NCI-H2081 treated with DMSO at 0.1 percent for 48 hours (cell line): ENCODE data around the gene GCM1.
A peak's percentile ranks its signal among the peaks of the same experiment; 100 is the strongest.
"Not testable (repeated sequence)": the region's sequence is repeated elsewhere in the genome, so short reads cannot be mapped to it uniquely, and the experiment has no call there.

Source experiments
- DNase-seq: peaks from one replicate; lab custom pipeline; 2025; lab: John Stamatoyannopoulos, UW

The GCM1 gene, protein sequence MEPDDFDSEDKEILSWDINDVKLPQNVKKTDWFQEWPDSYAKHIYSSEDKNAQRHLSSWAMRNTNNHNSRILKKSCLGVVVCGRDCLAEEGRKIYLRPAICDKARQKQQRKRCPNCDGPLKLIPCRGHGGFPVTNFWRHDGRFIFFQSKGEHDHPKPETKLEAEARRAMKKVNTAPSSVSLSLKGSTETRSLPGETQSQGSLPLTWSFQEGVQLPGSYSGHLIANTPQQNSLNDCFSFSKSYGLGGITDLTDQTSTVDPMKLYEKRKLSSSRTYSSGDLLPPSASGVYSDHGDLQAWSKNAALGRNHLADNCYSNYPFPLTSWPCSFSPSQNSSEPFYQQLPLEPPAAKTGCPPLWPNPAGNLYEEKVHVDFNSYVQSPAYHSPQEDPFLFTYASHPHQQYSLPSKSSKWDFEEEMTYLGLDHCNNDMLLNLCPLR

DNA sequence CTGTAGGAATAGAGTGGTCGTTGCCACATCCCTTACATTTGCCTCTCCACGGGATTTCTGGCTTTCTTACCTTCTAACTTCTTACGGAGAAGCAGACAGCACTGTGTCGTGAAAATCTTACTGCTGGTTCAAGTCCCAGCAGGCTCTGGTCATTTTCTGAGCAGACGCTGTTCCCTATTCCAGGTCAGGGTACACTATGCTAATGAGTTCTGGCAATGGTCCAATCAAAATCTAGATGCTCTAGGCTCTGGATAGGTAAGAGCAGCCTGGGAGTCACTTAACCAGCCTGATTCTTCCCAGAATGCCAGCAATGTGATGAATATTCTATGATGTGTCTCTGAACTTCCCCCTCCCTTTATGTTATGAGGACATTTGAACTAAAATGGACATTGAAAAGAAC lies at the start of gene GCM1:
Gene GCM1, minus strand, starts transcription at position 158 of the 400 bp plus-strand sequence. CDS start 3,209 bp downstream, outside the sequence.
- no peak for DNase-seq

DNA sequence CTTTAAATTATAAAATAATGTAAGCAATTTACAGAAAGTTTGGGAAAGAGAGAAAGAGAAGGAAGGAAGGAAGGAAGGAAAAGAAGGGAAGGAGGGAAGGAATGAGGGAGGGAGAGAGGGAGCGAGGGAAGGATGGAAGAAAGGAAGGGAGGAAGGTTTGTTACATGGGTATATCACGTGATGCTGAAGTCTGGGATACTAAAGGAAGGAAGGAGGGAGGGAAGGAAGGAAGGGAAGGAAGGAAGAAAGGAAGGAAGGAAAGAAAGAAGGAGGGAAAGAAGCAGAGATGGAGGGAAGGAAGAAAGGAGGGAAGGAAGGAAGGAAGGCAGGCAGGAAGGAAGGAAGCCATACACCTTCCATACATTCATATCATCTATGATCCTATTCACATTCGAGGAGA lies 48.9 kb upstream of the GCM1 start:
- no peak for DNase-seq

DNA sequence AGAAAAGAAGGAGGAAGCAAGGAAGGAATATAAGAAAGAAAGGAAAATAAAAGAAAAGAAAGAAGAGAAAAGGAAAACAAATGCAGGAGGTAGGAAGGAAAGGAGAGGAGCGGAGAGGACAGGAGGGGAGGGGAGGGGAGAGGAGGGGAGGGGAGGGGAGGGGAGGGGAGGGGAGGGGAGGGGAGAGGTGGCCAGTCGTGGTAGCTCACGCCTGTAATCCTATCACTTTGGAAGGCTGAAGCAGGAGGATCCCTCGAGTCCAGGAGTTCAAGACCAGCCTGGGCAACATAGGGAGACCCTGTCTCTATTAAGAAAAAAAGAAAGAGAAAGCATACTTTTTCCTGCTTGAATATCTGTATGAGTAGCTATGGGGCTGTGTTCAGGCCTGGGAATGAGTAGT lies 46.4 kb upstream of the GCM1 start:
- DNase-seq = no peak

DNA sequence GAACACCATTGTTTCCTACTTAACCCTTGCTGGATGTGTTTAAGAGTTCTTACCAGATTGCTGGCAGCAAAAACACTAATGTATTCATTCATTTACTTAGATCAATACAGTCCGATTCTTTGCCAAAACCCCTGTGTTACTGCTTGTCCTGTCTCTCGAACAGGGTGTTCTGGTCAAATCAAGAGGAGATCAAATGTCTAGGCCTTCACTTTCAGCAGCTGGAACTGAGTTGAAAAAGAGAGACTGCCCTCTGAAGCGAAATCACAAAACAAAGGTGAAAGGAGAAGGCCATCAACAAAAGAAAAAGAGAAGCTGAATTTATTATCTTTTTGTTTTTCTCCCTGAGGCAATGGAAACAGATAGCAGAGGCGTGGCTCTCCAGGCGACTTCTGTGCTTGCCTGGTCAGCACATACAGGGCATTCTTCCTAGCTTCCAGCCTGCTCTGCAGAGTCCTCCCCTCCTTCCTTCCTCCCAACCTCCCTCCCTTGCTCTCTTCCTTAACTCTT lies 44.1 kb upstream of the GCM1 start:
- no peak for DNase-seq

DNA sequence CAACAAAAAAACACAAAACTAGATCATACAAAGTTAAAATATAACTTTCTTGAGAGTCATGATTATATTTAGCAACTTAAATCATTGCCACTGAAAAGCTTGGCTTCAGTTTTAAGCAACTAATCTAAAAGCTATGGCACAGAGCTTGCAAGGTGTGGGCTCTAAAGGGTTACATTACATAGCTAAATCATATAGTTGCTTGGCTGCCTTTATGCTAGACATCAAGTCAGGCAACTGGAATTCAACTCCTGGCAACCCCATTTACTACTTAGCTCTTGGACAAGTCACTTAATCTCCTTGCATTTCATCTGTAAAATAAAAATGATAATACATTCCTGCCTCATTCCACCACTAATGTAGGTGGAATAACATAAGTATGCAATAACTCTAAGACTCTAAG lies 40.9 kb upstream of the GCM1 start:
- no peak for DNase-seq

DNA sequence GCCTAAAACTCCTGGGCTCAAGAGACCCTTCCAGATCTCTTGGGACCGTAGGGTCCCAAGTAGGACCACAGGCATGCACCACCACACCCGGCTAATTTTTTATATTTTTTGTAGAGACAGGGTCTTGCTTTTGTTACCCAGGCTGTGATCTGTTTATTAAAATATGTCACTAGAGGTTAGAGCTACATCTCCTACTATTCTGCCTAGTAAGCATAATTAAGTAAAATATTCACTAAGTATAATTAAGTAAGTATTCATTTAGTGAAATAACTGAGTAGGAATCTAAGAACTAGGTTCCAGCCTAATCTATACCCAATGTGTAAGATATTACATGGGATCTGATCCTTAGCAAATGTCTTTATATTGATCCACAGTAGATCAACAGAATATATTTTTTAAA lies 40.2 kb upstream of the GCM1 start:
- no peak for DNase-seq

DNA sequence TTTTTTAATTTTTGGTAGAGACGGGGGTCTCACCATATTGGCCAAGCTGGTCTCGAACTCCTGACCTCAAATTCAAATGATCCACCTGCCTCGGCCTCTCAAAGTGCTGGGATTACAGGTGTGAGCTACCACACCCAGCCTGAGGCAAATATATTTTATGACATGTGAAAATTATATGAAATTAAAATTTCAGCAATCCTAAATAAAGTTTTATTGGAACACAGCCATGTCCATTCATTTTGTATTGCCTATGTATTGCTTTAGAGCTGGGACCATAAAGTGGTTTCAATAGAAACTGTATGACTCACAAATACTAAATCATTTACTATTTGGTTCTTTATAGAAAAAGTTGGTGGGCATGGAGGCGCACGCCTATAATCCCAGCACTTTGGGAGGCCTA lies 32.0 kb upstream of the GCM1 start:
- no peak for DNase-seq

DNA sequence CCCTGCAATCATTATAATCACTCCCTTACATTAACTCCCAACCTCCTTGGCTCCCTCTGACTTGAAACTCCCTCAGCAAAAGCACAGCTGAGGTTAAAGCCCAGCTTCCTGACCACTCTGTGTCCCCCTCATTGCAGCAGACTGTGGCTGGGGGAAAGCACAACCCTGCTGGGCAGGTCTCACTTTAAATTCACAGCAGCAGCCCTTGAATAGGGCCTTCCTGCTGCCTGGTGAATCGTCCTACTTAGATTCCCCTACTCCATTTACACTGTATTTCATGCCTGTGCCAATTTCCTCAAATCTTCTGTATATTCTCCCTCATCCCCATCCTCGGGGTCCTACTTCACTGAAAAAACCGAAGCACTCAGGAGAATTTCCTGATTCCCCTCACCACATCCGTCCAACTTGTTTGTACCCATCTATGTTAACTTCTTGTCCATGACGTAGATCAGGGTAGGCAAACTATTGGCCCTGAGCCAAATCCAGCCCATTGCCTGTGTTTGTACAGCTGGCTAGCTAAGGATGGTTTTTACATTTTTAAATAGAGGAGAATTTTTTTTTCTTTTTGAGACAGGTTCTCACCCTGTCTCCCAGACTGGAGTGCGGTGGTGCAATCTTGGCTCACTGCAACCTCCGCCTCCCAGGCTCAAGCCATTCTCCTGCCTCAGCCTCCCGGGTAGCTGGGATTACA lies 31.5 kb upstream of the GCM1 start:
- DNase-seq = peak; percentile 54

DNA sequence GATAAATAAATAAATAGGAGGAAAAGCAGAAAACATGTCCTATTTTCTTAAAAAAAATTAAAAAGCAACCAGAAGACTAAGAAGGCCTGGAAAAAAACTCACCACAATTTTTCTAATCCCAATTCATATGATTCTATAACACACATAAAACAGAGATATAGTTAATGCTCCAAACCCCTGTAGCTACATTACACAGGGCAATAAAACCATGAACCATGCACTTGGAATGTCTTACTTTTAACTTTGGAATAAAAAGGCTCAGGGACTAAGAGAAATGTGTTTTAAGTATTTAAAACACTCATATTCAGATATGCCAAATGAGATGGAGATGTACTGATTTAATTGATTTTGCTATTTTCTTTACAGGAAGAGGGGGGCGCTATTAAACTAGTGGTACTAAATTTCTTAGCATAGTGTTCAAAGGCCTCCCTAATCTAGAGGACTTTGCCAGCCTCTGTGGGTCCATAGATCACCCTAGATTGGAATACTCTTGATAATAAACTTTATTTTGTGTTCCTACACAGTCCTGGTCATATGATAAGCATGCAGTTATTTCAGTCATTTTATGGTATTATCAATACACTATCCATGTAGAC lies 30.3 kb upstream of the GCM1 start:
- no peak for DNase-seq

DNA sequence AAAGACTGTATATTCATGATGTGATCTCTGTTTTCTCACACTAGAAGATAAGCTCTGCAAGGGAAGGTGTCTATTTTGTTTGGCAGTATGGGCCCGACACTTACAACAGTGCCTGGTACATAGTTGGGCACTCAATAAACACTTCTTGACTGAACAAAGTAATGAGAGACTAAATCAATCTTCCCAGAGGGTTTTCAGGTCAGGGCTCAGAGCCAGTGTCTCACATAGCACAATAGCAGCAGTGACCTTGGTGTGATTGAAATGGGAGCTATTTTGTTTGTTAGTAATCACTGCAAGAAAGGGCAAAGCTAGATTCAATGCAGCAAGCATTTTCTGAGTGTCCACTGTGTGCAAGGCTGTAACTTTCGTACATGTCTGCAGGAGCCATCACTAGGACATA lies 26.4 kb upstream of the GCM1 start:
- no peak for DNase-seq

DNA sequence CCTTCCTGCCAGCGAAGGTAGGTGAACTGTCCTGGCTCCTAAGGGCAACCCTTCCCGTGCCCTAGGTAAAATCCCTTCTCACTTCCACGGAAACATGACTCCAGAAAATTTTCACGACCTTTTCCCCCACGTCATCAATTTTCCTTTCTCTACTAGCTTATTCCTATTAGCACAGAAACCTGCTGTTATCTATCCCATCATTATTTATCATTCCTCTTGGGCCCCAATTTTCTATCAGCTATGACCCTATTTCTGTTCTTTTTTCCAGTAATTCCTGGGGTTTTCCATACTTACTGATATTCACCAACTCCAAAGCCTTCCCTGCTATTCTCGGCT lies 23.8 kb upstream of the GCM1 start:
- DNase-seq = no peak

DNA sequence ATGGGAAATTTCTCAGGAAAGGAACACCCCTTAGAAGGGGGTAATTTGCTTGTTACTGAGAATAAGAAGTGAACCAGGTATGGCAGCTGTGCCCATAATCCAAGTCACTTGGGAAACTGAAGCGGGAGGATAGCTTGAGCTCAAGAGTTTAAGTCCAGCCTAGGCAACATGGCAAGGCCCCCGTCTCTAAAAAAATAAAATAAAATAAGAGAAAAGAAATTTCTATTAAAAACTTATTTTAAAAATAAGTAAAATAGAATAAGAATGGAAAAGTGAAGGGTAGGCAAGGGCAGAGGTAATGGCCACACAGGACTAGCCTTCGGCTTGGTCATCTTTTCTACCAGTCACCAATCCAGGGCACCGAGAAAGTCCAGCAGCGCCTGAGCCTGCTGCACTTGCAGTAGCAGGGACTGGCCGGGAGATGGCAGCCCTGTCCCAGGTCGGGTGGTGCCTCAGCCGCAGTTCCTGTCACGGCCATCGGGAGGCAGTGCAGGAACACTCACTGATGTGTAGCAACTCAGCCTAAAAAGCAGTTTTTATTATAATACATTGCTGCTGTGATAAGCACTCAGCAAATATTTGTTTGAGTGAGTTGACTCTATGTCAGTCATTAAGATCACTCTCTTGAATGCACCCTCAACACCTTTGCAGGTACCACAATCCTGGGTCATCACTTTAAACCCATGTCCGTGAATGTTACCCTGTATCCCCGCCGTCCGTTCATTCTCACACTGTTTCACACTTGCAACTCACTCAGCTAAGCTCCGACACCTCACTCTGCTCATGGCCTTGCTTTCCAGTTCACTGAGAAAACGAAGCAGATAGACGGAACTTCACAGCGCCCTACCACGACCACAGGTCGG lies 23.2 kb upstream of the GCM1 start:
- DNase-seq = no peak

DNA sequence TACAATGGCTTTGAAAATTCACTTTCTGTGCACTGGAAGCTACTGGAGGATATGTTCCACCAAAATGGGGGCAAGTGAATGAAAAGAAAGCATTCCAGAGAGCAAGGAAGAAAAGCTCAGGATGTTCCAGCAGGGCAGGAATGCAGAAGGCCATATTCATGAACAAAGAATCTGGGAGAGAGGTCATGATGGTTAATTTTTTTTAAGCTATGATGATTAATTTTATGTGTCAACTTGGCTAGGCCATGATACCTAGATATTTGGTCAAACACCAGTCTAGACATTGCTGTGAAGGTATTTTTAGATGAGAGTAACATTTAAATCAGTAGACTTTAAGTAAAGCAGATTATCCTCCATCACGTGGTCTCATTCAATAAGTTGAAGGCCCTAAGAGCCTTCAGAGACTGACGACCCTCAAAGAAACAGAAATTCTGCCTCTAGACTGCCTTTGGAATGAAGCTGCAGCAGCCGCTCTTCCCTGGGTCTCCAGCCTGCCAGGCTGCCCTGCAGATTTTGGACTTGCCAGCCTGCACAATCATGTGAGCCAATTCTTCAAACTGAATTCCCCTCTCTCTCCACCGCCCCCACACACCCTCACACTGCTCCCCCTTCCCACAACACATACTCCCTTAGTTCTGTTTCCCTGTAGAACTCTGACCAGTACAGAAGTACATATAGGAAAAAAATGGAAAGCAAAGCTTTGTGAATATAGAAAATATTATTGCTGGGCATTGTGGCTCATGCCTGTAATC lies 20.1 kb upstream of the GCM1 start:
- DNase-seq = no peak

DNA sequence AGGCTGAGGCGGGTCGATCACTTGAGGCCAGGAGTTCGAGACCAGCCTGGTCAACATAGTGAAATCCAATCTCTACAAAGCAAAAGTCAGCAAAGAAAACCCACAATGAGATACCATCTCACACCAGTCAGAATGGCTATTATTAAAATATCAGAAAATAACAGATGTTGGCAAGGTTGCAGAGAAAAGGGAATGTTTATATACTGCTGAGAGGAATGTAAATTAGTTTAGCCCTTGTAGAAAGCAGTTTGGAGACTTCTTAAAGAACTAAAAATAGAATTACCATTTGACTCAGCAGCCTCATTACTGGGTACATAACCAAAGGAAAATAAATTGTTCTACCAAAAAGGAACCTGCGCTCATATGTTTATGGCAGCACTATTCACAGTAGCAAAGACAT lies 16.7 kb upstream of the GCM1 start:
- no peak for DNase-seq

DNA sequence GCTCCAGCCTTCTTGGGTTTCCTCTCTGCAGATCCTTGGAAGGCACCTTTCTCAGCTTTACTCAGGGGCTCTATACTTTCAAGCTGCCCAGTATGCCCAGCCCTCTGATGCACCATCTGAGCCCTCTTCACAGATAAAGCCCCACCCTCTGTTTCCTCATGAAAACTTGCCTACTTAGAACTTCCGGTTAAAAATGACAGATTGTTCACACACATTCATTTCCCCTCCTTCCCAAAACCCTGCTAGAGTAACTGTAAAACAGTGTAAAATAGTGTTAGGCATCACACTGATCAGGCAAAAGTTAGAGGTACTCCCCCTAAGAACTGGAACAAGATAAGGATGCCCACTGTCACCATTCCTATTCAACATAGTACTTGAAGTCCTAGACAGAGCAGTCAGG lies 14.0 kb upstream of the GCM1 start:
- no peak for DNase-seq

DNA sequence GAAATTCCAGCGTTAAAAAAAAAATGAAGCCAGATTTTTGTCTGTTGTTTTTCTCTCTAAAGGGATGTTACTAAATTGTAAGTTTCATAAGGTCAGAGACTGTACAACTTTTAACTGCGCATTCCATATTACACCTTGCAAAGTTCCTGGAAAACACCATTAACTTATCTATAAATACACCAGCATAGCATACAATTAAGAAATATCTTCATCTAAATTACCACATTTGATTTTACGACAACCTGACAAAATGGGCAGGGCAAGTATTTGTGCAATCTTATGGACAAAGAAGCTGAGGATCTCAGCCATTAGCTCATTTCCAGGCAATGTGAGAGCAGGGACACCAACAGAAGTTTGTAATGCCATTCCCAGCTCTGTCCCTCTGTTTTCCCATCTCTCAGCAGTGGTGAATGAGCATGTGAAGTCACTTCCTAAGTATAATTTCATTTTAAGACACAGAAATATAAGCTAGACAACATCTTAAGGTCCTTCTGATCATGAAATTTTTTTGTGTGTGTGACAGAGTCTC lies 12.9 kb upstream of the GCM1 start:
- DNase-seq = no peak

DNA sequence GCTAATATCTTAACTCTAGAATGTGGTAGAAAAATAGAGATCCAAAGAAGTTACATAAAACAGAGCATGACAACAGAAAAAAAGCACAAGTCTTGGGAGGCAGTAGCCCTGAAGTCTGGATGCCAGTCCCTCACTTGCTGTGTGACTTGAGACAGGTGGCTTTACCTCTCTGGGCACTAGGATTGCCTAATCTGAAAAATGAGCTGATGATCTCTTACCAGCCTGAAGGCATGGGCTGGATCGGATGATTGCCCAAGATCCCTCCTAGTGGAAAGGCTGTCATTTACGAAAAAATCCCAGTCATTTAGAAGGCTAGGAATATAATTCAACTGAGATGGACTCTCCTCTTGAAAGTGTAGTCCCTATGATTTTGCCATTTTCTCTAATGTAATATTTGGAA lies 10.9 kb upstream of the GCM1 start:
- no peak for DNase-seq

DNA sequence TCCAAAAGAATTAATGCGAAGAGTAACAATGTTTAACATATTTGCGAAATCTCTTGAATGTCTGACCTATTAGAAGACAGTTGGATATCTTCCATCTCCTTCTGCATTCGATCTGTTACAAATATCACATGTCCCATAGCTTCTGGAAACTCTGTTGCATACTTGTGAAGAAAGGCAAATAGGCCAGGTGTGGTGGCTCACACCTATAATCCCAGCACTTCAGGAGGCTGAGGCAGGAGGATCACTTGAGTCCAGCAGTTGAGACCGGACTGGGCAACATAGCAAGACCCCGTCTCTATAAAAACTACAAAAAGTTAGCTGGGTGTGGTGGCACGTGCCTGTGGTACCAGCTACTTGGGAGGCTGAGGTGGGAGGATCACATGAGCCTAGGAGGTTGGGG lies 9.4 kb upstream of the GCM1 start:
- not testable (repeated sequence) for DNase-seq

DNA sequence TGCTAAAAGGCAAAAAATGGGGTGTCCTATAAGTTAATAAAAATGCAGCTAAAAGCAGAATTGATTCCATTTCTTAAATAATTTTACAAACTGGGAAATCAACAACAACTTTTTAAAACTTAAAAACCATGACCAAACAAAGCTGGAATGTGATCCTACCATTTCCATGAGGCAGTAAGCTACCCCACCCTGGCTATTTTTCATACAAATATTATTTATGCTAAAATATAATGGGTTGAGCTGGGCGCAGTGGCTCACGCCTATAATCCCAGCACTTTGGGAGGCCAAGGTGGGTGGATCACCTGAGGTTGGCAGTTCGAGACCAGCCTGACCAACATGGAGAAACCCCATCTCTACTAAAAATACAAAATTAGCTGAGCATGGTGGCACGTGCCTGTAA lies 6.6 kb upstream of the GCM1 start:
- DNase-seq = not testable (repeated sequence)

DNA sequence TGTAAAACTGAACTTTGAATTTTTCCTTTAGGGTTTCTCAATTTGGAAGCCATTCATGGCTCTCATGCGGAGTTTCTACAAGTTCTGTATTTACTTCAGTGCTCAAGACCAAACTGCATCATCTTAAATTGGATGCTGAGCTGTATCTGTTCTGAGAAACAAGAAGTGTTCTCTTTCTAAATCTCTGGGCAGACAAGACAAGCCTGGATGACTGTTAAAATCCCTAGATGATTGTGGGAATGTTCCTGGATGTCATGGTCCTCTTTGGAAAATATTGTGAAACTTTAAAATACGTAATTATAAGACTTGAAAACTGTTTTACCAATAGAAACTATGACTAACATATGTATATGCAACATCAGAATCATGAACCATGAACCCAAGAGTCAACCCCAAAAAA lies 6.2 kb upstream of the GCM1 start:
- DNase-seq = no peak

DNA sequence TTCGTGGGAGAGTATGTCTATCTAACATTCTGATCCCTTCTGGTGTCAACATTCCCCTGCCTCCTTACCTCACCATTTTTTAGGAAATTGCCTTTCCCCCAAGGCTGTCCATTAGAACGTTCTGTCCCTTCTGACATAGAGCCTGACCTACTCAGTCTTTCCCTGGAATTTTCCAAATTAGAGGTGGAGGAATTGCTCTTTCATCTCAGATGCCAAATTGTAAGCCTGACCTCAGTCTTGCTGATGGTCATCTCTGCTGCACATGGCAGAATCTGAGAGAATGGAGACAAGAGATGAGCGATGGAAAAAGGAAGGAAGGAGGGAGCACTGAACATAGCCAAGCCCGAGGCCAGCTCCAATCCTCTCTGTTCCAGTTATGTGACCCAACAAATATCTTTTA lies 5.4 kb upstream of the GCM1 start:
- DNase-seq = no peak
